SK-N-SH (cell line): ENCODE results near the gene NRG3.

ENCODE experiments used
- CTCF ChIP-seq: fragments of 200-600 bp; sonication (generic); IDR thresholded peaks from 2 replicates; pipeline ENCODE4 v1.6.1; 2017; ENCODE audit warnings: antibody characterized with exemption, mild to moderate bottlenecking, moderate library complexity
- EP300 ChIP-seq, 2 experiments: IDR thresholded peaks; 2 replicates each; pipeline versions ENCODE4 v1.4.0 to v1.6.1; 2012; ENCODE audit warnings: borderline replicate concordance in 1 of 2, low read depth in 1 of 2, low read length in 1 of 2
- POLR2AphosphoS5 ChIP-seq: IDR thresholded peaks from 2 replicates; pipeline ENCODE4 v1.6.1; 2012; ENCODE audit warnings: low read depth, low read length
- RFX5 ChIP-seq: IDR thresholded peaks from 2 replicates; pipeline ENCODE4 v1.6.1; 2012; ENCODE audit warnings: mild to moderate bottlenecking, improper control_type of control experiment, low read length
- TAF1 ChIP-seq: IDR thresholded peaks from 2 replicates; pipeline ENCODE4 v1.6.1; 2012; ENCODE audit warnings: low read depth, mild to moderate bottlenecking, low read length, moderate library complexity, borderline replicate concordance

GRCh38 chr10:82310839-82311238, 435.8 kb downstream of the NRG3 start:
- no peak for TF ChIP-seq RFX5
- no peak for TF ChIP-seq POLR2AphosphoS5
- TF ChIP-seq CTCF, result no peak
- TF ChIP-seq EP300 (IDR thresholded peaks at IDR 0.05; ENCODE audit: borderline replicate concordance in 1 of 2, low read depth in 1 of 2, low read length in 1 of 2), result no peak
- TF ChIP-seq TAF1, result no peak
